ENCODE data around the gene GDF11. TPM values are rescaled to one million over a fixed set of nuclear protein-coding genes. Genes with fewer than 3 reads are reported as not detected.

The GDF11 gene
- total RNA-seq, 1 donor from 2014 or later = 5.8 TPM

- ATAC-seq (no peak), DNase-seq (no peak)
- intact Hi-C loops (cut with DNase I) = no loop called here
- Histone ChIP-seq H3K27ac (no peak overlapping the region), H3K9me3 (no peaks in the 10 kb centered on the region), H3K36me3 (peaks cover 44% of the 10 kb centered on the region), H3K4me1 (no peaks in the 10 kb centered on the region), H3K27me3 (no peaks in the 10 kb centered on the region), H3K4me3 (no peak overlapping the region)
- no peak for TF ChIP-seq CTCF (IDR thresholded peaks at IDR 0.05)
Observed at GRCh38 chr12:55767156-55767555, 24.2 kb downstream of the GDF11 start.

- Histone ChIP-seq H3K36me3 (peaks cover 50% of the 10 kb centered on the region), H3K27ac (no peak overlapping the region), H3K9me3 (no peaks in the 10 kb centered on the region), H3K4me1 (no peaks in the 10 kb centered on the region), H3K27me3 (no peaks in the 10 kb centered on the region), H3K4me3 (no peak overlapping the region)
- intact Hi-C loops (cut with DNase I) = no loop called here
- DNase-seq (no peak), ATAC-seq (no peak)
- TF ChIP-seq CTCF (IDR thresholded peaks at IDR 0.05) = no peak
Observed at GRCh38 chr12:55771736-55772135, 28.8 kb downstream of the GDF11 start.

- Histone ChIP-seq H3K36me3 (peaks cover 74% of the 10 kb centered on the region), H3K9me3 (no peaks in the 10 kb centered on the region), H3K4me3 (no peak overlapping the region), H3K4me1 (peaks cover 5% of the 10 kb centered on the region), H3K27ac (no peak overlapping the region), H3K27me3 (no peaks in the 10 kb centered on the region)
- DNase-seq (no peak), ATAC-seq (no peak)
- TF ChIP-seq CTCF (IDR thresholded peaks at IDR 0.05) = no peak
- intact Hi-C loops (cut with DNase I) = no loop called here
Observed at GRCh38 chr12:55777856-55778255, 34.9 kb downstream of the GDF11 start.

GRCh38 chr12:55780685-55781084 is 37.8 kb downstream of the GDF11 start:
- Histone ChIP-seq H3K36me3 (peaks cover 93% of the 10 kb centered on the region), H3K4me3 (no peak overlapping the region), H3K27me3 (no peaks in the 10 kb centered on the region), H3K4me1 (peaks cover 5% of the 10 kb centered on the region), H3K9me3 (no peaks in the 10 kb centered on the region), H3K27ac (no peak overlapping the region)
- ATAC-seq (no peak), DNase-seq (no peak)
- no peak for TF ChIP-seq CTCF (IDR thresholded peaks at IDR 0.05)
- intact Hi-C loops (cut with DNase I) = no loop called here

- Histone ChIP-seq H3K27me3 (no peaks in the 10 kb centered on the region), H3K27ac (no peak overlapping the region), H3K36me3 (peaks cover 92% of the 10 kb centered on the region), H3K4me3 (no peak overlapping the region), H3K4me1 (no peaks in the 10 kb centered on the region), H3K9me3 (no peaks in the 10 kb centered on the region)
- no peak for TF ChIP-seq CTCF (IDR thresholded peaks at IDR 0.05)
- intact Hi-C loops (cut with DNase I) = no loop called here
- DNase-seq = no peak
- no peak for ATAC-seq
Observed at GRCh38 chr12:55788546-55788945, 45.6 kb downstream of the GDF11 start.

- Histone ChIP-seq H3K36me3 (peaks cover 92% of the 10 kb centered on the region), H3K9me3 (no peaks in the 10 kb centered on the region), H3K27ac (no peak overlapping the region), H3K27me3 (no peaks in the 10 kb centered on the region), H3K4me3 (no peak overlapping the region), H3K4me1 (no peaks in the 10 kb centered on the region)
- intact Hi-C loops (cut with DNase I) = no loop called here
- ATAC-seq (no peak), DNase-seq (no peak)
- no peak for TF ChIP-seq CTCF (IDR thresholded peaks at IDR 0.05)
Observed at GRCh38 chr12:55789171-55789570, 46.2 kb downstream of the GDF11 start.
